Keratinocyte (primary cell): ENCODE data around the gene COL7A1.

Experiments
- EZH2 ChIP-seq: IDR thresholded peaks from one replicate; pipeline ENCODE4 v1.6.1; 2012; ENCODE audit warnings: inconsistent platforms, mild to moderate bottlenecking, low read length, moderate library complexity
- TF ChIP-seq, protein P1 (sequence below), 3 experiments: IDR thresholded peaks in 1 of 3; conservative IDR thresholded peaks in 1 of 3; optimal IDR thresholded peaks in 1 of 3; 2 replicates in 2 of 3; 3 replicates in 1 of 3; pipeline versions ENCODE3 to v1.5.1; 2011; ENCODE audit warnings: low read length in 3 of 3, mild to moderate bottlenecking in 3 of 3, moderate library complexity in 2 of 3, control low read depth in 1 of 3, inconsistent platforms in 1 of 3; ENCODE audit not compliant: insufficient read depth in 2 of 3; ENCODE audit errors: extremely low read depth in 1 of 3

DNA sequence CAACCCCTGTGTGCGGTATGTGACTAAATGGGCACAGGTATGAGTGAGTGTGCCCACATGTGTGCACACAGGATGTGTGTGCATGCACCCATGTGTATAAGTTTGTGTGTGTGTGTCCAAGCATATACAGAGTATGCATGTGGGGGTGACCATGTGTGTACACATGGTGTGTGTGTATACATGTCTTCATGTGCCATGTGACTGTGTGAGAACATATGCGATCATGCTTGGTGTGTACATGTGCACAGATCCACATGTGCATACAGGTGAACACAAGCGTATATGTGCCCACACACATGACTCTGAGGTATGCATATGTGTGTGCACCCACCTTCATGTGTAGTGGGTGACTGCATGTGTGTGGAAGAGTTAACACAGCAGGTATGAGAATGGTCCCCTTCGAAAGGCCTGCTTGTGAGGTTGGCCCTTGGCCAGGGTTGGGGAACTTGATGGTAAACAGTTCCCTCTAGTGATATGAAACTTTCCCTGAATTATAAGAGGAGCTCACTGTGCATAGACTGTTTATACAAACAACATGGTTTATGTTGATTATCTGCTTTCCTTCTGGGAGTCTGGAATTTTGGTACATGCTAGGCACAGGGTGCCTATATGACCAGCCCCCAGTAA, 48.8 kb downstream of the COL7A1 start:
- TF ChIP-seq, protein P1, sequence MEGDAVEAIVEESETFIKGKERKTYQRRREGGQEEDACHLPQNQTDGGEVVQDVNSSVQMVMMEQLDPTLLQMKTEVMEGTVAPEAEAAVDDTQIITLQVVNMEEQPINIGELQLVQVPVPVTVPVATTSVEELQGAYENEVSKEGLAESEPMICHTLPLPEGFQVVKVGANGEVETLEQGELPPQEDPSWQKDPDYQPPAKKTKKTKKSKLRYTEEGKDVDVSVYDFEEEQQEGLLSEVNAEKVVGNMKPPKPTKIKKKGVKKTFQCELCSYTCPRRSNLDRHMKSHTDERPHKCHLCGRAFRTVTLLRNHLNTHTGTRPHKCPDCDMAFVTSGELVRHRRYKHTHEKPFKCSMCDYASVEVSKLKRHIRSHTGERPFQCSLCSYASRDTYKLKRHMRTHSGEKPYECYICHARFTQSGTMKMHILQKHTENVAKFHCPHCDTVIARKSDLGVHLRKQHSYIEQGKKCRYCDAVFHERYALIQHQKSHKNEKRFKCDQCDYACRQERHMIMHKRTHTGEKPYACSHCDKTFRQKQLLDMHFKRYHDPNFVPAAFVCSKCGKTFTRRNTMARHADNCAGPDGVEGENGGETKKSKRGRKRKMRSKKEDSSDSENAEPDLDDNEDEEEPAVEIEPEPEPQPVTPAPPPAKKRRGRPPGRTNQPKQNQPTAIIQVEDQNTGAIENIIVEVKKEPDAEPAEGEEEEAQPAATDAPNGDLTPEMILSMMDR (optimal IDR thresholded peaks at IDR 0.05 in 1 of 3, IDR thresholded peaks at IDR 0.05 in 1 of 3, conservative IDR thresholded peaks at IDR 0.05 in 1 of 3; ENCODE audit: extremely low read depth in 1 of 3, insufficient read depth in 2 of 3, low read length in 3 of 3) = no peak
- no peak for TF ChIP-seq EZH2
